DND-41 (cell line): Measurements from ENCODE around the gene ZNF195.
"Not testable (repeated sequence)": the region's sequence is repeated elsewhere in the genome, so short reads cannot be mapped to it uniquely, and the experiment has no call there.

Experiments
- CTCF ChIP-seq: IDR thresholded peaks from 2 replicates; pipeline ENCODE4 v1.5.1; 2012; ENCODE audit warnings: borderline replicate concordance, low read length, moderate library complexity, mild to moderate bottlenecking; ENCODE audit not compliant: poor library complexity, severe bottlenecking; ENCODE audit errors: extremely low read depth
- EZH2 ChIP-seq: IDR thresholded peaks from 3 replicates; pipeline ENCODE4 v1.6.1; 2012; ENCODE audit warnings: borderline replicate concordance, low read depth, mild to moderate bottlenecking, moderate library complexity, low read length, inconsistent platforms; ENCODE audit not compliant: severe bottlenecking

GRCh38 chr11:3423138-3423731 is 44.3 kb upstream of the ZNF195 start:
- not testable (repeated sequence) for TF ChIP-seq EZH2, CTCF
